ENCODE data around the gene KIF9. TPM values are rescaled to one million over a fixed set of nuclear protein-coding genes. Genes with fewer than 3 reads are reported as not detected.
"Not testable (repeated sequence)": the region's sequence is repeated elsewhere in the genome, so short reads cannot be mapped to it uniquely, and the experiment has no call there.

KIF9 gene
- total RNA-seq, 1 donor from 2014 or later = 7.5 TPM

GRCh38 chr3:47260605-47261004 lies 22.0 kb downstream of the KIF9 start:
- peaks cover 4% of the 10 kb centered on the region for H3K4me1 Mint-ChIP-seq (ENCODE audit: low read depth, unreplicated experiment)
- Histone ChIP-seq H3K4me2 (ENCODE audit: low read length) (no peak overlapping the region), H3K27ac (ENCODE audit: low read depth, low read length) (no peak overlapping the region), H3K9me3 (ENCODE audit: insufficient read depth, low read depth, low read length) (no peaks in the 10 kb centered on the region), H3K79me2 (ENCODE audit: insufficient read depth, low read length) (no peaks in the 10 kb centered on the region), H4K20me1 (ENCODE audit: insufficient read depth, low read length) (no peaks in the 10 kb centered on the region), H3K4me1 (ENCODE audit: insufficient read depth, low read length) (no peaks in the 10 kb centered on the region), H3K9ac (ENCODE audit: low read length) (no peak overlapping the region), H3K27me3 (ENCODE audit: insufficient read depth, low read length) (no peaks in the 10 kb centered on the region), H3K4me3 (ENCODE audit: insufficient read depth, low read depth, low read length) (no peak overlapping the region), H2AFZ (ENCODE audit: low read depth, low read length) (no peak overlapping the region), H3K36me3 (ENCODE audit: insufficient read depth, low read length) (no peaks in the 10 kb centered on the region)
- DNase-seq (ENCODE audit: low read depth) = no peak
- H3K27ac Mint-ChIP-seq (ENCODE audit: unreplicated experiment) = no peak overlapping the region
- H3K27me3 Mint-ChIP-seq (ENCODE audit: low read depth, unreplicated experiment) = peaks cover 5% of the 10 kb centered on the region
- no peak for FAIRE-seq
- no peak overlapping the region for H3K4me3 Mint-ChIP-seq (ENCODE audit: unreplicated experiment)
- no peaks in the 10 kb centered on the region for H3K9me3 Mint-ChIP-seq (ENCODE audit: unreplicated experiment)
- H3K36me3 Mint-ChIP-seq (ENCODE audit: low read depth, unreplicated experiment) = peaks cover 2% of the 10 kb centered on the region
- no peak for TF ChIP-seq EZH2 (IDR thresholded peaks at IDR 0.05; ENCODE audit: insufficient read depth, low read length)
- TF ChIP-seq, protein P1, sequence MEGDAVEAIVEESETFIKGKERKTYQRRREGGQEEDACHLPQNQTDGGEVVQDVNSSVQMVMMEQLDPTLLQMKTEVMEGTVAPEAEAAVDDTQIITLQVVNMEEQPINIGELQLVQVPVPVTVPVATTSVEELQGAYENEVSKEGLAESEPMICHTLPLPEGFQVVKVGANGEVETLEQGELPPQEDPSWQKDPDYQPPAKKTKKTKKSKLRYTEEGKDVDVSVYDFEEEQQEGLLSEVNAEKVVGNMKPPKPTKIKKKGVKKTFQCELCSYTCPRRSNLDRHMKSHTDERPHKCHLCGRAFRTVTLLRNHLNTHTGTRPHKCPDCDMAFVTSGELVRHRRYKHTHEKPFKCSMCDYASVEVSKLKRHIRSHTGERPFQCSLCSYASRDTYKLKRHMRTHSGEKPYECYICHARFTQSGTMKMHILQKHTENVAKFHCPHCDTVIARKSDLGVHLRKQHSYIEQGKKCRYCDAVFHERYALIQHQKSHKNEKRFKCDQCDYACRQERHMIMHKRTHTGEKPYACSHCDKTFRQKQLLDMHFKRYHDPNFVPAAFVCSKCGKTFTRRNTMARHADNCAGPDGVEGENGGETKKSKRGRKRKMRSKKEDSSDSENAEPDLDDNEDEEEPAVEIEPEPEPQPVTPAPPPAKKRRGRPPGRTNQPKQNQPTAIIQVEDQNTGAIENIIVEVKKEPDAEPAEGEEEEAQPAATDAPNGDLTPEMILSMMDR (IDR thresholded peaks at IDR 0.05; ENCODE audit: insufficient read depth, low read depth, low read length) = no peak

DNA sequence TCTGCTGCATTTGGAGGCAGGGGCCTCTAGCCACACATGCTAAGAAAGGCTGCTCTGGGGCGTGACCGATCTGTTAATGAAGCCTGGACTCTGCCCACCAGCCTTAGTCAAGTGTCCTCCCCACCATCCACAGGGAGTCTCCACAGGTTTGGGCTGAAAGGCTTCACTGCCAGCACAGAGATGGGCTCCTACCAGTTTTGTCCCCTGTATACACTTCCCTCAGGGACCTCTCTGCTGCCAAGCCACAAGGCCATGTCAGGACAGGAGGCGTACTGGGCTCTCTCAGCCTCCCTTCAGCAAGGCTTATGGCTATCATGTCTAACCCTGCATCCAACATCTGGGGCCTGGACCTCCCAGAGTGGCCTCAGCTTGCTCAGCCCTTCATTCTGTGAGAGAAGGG lies 23.5 kb downstream of the KIF9 start:
- Mint-ChIP-seq H3K4me3 (ENCODE audit: unreplicated experiment) (no peak overlapping the region), H3K4me1 (ENCODE audit: low read depth, unreplicated experiment) (peaks cover 4% of the 10 kb centered on the region), H3K27ac (ENCODE audit: unreplicated experiment) (no peak overlapping the region), H3K36me3 (ENCODE audit: low read depth, unreplicated experiment) (peaks cover 4% of the 10 kb centered on the region), H3K27me3 (ENCODE audit: low read depth, unreplicated experiment) (peaks cover 5% of the 10 kb centered on the region), H3K9me3 (ENCODE audit: unreplicated experiment) (no peaks in the 10 kb centered on the region)
- Histone ChIP-seq H3K79me2 (ENCODE audit: insufficient read depth, low read length) (no peaks in the 10 kb centered on the region), H4K20me1 (ENCODE audit: insufficient read depth, low read length) (no peaks in the 10 kb centered on the region), H3K9ac (ENCODE audit: low read length) (no peak overlapping the region), H3K9me3 (ENCODE audit: insufficient read depth, low read depth, low read length) (no peaks in the 10 kb centered on the region), H3K27me3 (ENCODE audit: insufficient read depth, low read length) (no peaks in the 10 kb centered on the region), H2AFZ (ENCODE audit: low read depth, low read length) (no peak overlapping the region), H3K4me1 (ENCODE audit: insufficient read depth, low read length) (no peaks in the 10 kb centered on the region), H3K36me3 (ENCODE audit: insufficient read depth, low read length) (no peaks in the 10 kb centered on the region), H3K4me2 (ENCODE audit: low read length) (no peak overlapping the region), H3K27ac (ENCODE audit: low read depth, low read length) (no peak overlapping the region), H3K4me3 (ENCODE audit: insufficient read depth, low read depth, low read length) (no peak overlapping the region)
- FAIRE-seq (no peak), DNase-seq (ENCODE audit: low read depth) (no peak)
- TF ChIP-seq, protein P1 (IDR thresholded peaks at IDR 0.05; ENCODE audit: insufficient read depth, low read depth, low read length) = no peak
- TF ChIP-seq EZH2 (IDR thresholded peaks at IDR 0.05; ENCODE audit: insufficient read depth, low read length) = no peak

- not testable (repeated sequence) for H3K27me3 ChIP-seq (ENCODE audit: insufficient read depth, low read length); H3K4me3 ChIP-seq (ENCODE audit: insufficient read depth, low read depth, low read length); H3K9ac ChIP-seq (ENCODE audit: low read length); H3K36me3 ChIP-seq (ENCODE audit: insufficient read depth, low read length); H3K27ac Mint-ChIP-seq (ENCODE audit: unreplicated experiment); H3K4me3 Mint-ChIP-seq (ENCODE audit: unreplicated experiment); H3K4me1 ChIP-seq (ENCODE audit: insufficient read depth, low read length); H3K9me3 Mint-ChIP-seq (ENCODE audit: unreplicated experiment); H3K27me3 Mint-ChIP-seq (ENCODE audit: low read depth, unreplicated experiment); H3K4me1 Mint-ChIP-seq (ENCODE audit: low read depth, unreplicated experiment); H3K27ac ChIP-seq (ENCODE audit: low read depth, low read length); H4K20me1 ChIP-seq (ENCODE audit: insufficient read depth, low read length); H3K36me3 Mint-ChIP-seq (ENCODE audit: low read depth, unreplicated experiment); H3K4me2 ChIP-seq (ENCODE audit: low read length); FAIRE-seq; H3K79me2 ChIP-seq (ENCODE audit: insufficient read depth, low read length); H3K9me3 ChIP-seq (ENCODE audit: insufficient read depth, low read depth, low read length); H2AFZ ChIP-seq (ENCODE audit: low read depth, low read length); DNase-seq (ENCODE audit: low read depth)
Observed at GRCh38 chr3:47256331-47256730, 26.3 kb downstream of the KIF9 start.

Measured in astrocyte (in vitro differentiated cells and primary cell).